Measurements from ENCODE around the gene SLC22A2.
"Not testable (repeated sequence)": the region's sequence is repeated elsewhere in the genome, so short reads cannot be mapped to it uniquely, and the experiment has no call there.

The SLC22A2 gene

GRCh38 chr6:160240691-160241084 is 17.9 kb downstream of the SLC22A2 start:
- no peak for DNase-seq

DNA sequence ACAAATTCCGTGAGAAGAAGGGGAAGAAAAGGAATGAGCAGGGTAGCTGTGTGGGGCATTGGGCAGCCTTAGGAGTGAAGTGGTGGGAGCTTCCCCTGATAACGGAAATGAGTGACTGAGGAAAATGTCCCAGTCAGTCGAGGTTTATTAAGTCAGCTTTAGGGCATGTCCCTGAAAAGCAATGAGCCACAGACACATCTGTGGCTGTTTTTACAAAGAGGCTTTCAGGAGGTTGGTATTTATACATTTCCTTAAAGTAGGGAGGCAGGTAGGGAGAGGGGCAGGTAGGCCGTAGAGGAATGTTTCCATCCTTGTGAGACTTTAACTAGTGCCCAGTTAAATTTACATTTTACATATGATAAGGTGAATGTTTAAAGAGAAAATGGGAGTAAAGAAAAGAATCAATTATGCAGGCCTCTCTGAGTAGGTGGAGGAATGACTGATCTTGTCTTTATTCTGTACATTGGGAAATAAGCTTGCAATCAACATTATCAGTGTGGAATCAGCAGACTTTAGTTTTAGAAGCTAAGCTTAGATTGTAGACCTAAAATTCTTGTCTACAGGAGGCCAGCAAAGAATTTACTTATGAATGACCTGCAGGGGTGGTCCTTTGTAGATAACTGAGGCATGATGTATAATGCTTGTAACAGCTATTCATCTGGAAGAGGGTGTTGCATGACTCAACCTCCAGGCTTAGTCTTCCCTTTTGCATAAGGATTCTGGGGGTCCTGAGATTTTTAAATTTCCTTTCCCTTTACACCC is 18.5 kb downstream of the SLC22A2 start:
- DNase-seq = no peak

DNA sequence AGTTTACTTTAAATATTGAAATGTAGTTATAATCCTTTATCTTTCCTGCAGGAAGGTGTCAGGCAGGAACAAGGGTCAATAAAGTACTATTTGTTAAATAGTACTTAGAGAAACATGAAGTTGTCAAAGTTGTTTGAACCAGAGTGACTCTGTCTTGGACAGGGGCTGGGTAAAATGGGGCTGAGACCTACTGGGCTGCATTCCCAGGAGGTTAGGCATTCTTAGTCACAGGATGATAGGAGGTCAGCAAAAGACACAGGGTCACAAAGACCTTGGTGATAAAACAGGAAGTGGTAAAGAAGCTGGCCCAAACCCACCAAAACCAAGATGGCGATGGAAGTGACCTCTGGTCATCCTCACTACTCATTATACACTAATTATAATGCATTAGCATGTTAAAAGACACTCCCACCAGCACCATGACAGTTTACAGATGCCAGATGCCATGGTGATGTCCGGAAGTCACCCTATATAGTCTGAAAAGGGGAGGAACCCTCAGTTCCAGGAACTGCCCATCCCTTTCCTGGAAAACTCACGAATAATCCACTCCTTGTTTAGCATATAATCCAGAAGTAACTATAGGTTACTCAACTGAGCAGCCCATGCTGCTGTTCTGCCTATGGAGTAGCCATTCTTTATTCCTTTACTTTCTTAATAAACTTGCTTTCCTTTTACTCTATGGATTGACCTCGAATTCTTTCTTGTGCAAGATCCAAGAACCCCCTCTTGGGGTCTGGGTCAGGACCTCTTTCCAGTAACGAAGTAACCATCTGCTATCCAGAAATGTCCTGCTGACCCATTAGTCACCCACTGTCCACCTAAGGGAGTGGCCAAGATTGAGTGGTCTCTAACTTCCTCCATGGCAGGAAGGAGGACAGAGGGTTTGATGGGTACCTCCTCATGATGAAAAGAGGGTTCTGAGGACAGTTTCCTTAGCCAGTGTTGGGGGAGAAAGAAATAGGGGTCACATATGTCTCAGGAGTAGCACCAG is 19.6 kb downstream of the SLC22A2 start:
- no peak for DNase-seq

DNA sequence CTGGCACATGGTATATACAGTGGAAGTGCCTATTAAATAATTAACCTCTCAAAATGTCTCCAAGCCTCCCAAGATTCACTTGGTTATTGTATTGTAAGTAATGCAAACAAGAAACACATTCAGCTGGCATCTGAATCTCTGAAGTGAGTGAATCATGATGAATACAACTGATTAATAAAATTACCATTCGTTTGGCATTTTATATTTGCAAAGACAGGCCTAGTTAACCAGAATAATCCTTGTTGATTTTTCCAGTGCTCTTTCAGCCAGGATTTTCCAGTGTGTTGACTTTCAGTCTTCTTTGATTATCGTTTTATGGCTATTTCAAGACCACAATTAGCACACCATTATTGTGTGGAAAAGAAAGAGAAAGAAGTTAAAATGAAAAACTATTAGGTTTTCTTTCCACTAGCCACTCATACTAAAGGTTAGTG is 20.3 kb downstream of the SLC22A2 start:
- no peak for DNase-seq

- DNase-seq = not testable (repeated sequence)
These were observed 20.9 kb downstream of the SLC22A2 start for GRCh38 chr6:160237597-160238275.

DNA sequence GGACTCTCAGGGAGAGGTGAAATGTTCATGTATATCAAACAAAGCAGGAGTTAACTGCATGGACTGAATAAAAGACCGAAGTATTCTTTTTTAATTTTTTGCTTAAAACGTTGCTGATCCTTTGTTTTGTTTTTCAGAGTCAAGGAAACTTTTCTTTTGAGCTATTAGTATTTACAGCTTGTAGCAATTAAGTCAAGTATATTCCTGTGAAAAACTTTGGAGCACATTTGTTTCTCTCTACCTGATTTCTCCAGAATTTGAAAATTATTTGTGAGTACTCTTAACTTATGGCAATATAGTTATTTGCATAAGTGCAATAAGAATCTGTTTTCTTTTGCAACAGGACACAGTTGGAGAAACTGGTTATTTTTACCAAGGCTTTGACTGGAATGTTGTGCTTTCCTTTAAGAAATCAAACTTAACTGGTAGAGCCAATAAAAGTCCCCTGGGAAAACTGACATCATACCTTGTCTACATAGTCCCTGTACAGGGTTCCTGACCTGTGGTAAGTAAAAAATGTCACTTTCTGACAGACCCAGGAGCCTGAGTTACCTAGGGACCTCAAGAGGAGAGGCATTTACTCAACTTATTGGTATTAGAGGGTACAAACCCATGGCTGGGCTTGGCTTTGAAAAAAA is 22.3 kb downstream of the SLC22A2 start:
- not testable (repeated sequence) for DNase-seq

DNA sequence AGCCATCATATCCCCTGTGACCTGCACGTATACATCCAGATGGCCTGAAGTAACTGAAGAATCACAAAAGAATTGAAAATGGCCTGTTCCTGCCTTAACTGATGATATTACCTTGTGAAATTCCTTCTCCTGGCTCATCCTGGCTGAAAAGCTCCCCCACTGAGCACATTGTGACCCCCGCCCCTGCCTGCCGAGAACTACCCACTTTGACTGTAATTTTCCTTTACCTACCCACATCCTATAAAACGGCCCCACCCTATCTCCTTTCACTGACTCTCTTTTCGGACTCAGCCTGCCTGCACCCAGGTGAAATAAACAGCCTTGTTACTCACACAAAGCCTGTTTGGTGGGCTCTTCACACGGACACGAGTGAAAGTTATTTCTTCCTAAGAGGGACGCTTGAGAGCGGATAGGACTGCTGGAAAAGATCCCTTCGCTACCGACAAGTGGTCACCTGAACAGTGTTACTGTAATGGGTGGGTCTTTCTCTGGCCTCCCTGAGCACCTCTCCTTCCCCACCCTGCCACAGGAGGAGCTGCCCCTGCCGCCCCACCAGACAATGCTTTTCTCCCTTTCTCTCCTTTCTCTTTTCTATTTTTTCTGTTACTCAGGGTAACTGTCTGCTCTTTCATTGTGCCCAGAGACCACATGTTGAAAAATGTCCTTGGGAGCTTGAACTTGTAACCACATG is 24.5 kb downstream of the SLC22A2 start:
- not testable (repeated sequence) for DNase-seq

GRCh38 chr6:160227769-160228161 is 30.9 kb downstream of the SLC22A2 start:
- DNase-seq = no peak

DNA sequence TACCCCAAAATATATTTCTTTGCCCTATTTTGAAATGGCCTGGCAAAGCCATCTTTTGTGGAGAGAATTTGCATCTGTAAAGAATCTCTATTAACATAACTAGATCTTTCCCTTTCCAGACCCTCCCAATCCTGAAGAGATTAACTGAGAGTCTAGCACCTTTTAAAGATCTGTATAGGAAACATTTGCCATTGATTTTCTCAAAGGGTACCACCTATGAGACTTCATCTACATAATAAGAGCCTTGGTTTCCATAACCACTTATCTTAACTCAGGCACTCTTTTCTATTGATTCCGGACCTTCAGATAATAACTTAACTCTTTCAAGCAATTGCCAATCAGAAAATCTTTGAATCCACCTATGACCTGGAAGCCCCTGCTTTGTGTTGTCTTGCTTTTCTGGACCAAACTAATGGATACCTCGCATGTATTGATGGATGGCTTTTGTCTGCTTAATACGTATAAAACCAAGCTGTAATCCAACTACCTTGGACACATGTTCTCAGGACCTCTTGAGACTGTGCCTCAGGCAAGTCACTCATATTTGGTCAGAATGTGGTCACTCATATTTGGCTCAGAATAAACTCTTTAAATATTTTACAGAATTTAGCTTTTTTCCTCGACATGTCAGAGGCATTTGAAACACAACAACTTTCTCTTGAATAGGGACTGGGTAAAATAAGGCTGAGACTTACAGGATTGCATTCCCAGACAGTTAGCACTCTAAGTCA is 31.4 kb downstream of the SLC22A2 start:
- DNase-seq = no peak

DNA sequence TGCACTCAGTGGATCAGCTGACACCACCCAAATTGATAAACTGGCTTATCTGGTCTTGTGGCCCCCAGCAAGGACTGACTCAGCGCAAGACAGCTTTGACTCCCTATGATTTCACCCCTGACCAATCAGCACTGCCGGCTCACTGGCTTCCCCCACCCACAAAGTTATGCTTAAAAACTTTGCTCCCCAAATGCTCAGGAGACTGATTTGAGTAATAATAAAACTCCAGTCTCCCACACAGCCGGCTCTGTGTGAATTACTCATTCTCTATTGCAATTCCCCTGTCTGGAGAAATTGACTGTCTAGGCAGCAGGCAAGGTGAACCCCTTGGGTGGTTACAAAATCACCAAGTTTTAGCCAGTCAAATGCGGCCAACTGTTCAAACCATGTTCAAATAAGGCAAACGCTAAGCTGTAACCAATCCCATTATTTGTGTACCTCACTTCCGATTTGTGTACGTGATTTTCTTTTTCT is 32.5 kb downstream of the SLC22A2 start:
- no peak for DNase-seq

DNA sequence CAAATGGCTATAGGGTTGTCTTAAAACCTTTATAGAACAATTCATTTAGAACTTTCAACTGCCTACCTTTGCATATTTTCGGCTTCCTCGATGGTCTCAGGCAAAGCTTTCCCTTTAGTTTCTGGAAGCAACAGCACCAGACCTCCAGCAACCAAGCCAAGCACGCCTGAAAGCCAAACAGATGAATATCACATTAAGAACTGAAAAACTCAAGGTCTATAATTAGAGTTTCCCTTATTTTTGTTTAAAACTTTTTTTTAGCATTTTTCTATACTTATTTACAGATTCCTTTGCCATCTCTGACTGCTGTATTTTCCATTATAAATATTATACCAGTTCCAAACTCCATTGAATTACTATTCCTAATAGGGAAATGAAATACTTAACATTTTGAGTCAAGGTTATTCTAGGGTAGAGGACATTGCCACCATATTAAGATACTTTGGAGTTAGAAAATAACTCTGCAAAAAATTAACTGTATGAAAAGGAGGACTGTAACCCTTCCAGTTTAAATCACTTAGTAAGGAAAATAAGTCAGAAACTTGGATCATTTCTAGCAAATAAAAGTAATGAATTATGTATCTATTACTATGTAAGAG is 33.9 kb downstream of the SLC22A2 start:
- DNase-seq = no peak

DNA sequence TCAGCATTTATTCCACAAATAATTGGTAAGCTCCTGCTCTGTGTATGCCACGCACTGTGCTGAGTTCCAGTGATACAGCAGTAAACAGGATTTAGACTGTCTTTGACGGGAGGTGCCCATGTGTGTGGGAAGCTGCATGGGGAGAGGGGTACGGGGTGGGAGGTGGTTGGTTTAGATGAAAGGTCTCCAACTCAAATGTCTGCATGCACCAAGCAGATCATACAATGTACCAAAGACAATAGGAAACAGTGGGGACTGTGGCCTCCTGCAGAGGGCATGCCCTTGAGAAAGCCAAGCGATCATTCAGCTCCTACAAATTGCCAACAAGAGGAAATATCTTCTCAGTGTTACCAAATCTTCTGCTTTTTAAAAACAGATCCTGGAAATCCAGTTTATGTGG is 36.1 kb downstream of the SLC22A2 start:
- no peak for DNase-seq

DNA sequence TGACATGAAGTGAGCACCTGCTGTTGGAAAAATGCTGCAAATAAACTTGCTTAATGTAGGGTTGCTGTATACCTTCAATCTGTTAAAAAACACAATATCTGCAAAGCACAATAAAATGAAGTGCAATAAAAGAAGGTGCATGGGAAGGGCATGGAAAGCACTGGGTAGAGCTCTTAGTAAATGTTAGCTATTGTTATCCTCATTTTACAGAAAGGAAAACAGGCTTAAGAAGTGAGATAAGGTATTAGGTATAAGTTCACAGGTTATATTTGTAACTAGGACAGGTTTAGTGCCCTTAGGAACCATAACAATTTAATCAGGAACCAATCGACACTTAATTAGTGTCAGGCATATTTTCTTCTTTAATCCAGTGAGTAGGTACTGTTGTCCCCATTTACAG is 36.7 kb downstream of the SLC22A2 start:
- no peak for DNase-seq

DNA sequence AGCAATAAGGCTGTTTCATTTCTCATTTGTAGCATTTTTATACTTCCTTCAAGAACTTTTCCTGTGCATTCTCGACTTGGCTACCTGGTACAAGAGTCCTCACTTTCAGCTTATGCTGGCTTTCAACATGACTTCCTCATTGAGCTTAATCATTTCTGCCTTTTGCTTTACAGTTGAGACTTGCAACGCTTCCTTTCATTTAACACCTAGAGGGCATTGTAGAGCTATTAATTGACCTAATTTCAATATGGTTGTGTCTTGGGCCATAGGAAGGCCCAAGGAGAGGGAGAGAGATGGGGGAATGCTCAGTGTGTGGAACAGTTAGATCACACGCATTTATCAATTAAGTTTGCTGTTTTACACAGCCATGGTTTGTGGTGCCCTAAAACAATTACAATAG is 37.2 kb downstream of the SLC22A2 start:
- DNase-seq = no peak

DNA sequence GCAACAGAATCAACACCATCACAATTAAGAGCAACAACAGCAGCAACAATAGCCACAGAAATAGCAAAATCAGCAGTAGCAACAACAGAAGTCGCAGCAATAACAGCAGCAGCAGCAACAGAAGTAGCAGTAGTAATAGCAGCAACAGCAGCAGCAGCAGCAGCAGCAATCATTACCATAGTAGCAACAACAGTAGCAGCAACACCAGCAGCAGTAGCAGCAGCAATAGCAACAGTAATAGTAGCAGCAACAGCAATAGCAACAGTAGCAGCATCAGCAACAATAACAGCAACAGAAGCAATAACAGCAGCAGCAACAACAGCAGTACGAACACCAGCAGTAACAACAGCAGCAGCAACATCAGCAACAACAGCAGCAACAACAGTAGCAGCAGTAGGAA is 39.8 kb downstream of the SLC22A2 start:
- DNase-seq = no peak

DNA sequence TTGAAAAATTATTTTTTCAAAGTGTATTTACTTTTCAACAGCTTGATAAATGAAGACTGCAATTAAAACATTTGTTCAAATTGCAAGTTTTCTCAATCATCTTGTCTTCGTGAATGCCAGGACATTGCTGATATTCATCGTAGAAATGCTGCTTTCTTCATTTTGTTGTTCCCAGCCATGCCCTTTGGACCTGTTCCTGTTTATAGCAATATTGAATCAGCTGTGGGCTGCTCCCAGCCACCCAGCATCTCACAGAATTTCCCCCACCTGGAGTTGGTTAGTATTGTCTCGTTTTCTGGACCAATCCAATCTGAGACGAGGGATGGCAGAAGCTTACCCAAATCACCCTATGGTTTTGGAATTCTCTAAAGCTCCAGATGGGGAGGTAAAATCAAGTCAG is 40.8 kb downstream of the SLC22A2 start:
- DNase-seq = no peak

DNA sequence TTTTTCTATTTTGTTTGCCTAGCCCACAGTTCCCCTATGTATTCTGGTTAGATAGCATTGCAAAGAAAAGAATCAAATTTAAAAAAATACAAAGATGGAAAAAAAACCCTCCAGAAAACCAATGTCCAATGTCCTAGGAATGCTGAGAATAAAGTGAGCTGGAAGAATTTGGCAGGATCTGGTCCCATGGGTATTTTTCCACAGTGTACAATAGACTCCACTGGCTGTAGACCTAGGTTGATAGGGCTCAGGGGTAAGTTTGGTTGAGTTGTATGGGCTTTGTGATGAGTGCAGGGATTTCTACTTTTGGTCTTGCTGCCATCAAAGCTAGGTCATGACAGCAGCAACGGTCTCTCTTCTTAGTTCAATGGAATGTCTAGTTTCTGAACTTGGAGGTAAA is 41.5 kb downstream of the SLC22A2 start:
- no peak for DNase-seq

DNA sequence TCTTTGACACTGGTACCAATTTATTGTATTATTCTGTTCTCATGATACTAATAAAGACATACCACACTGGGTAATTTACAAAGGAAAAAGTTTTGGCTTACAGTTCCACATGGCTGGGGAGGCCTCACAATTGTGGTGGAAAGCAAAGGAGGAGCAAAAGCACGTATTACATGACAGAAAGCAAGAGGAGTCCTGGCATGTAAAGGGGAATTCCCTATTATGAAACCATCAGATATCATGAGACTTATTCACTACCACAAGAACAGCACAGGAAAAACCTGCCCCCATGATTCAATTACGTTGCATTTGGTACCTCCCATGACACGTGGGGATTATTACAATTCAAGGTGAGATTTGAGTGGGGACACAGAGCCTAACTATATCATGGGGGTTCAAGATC is 43.4 kb downstream of the SLC22A2 start:
- DNase-seq = no peak

GRCh38 chr6:160207618-160208017 is 51.0 kb downstream of the SLC22A2 start:
- no peak for DNase-seq

DNA sequence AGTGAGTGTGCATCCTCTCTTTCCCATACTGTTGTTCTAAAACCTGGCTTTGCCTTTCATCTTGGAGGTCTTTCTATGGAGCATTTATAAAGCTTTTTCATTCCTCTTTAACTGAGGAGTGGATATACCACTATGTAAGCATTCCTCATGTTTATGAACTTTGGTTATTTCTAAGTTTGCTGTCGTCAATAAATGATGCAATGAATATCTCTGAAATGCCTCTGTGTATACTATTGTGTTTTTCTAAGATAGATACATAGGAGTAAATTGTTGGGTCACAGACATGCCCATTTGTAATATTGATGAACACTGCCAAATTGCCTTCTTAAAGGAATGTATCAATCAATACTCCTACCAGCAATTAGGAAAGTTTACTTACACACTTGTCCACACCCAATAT is 53.9 kb downstream of the SLC22A2 start:
- no peak for DNase-seq

- DNase-seq = no peak
These were observed 54.7 kb downstream of the SLC22A2 start for GRCh38 chr6:160203953-160204352.
